NCI-H69 (cell line): Measurements from ENCODE around the gene GAB2.

Experiments used
- DNase-seq: peaks from one replicate; lab custom pipeline; 2025; lab: John Stamatoyannopoulos, UW

The GAB2 gene

GRCh38 chr11:78203184-78203583 lies 214.4 kb downstream of the GAB2 start:
- DNase-seq, result no peak

GRCh38 chr11:78202733-78203167 lies 214.9 kb downstream of the GAB2 start:
- DNase-seq, result no peak

GRCh38 chr11:78201096-78201818 lies 216.4 kb downstream of the GAB2 start:
- DNase-seq, result no peak

- DNase-seq, result no peak
Observed at GRCh38 chr11:78200553-78200952, 217.1 kb downstream of the GAB2 start.

GRCh38 chr11:78200061-78200460 lies 217.6 kb downstream of the GAB2 start:
- DNase-seq, result no peak

GRCh38 chr11:78199653-78200015 lies 218.0 kb downstream of the GAB2 start:
- no peak for DNase-seq

- DNase-seq, result no peak
Observed at GRCh38 chr11:78199015-78199652, 218.5 kb downstream of the GAB2 start.

- no peak for DNase-seq
Observed at GRCh38 chr11:78197816-78198215, 219.8 kb downstream of the GAB2 start.

- no peak for DNase-seq
Observed at GRCh38 chr11:78196661-78197091, 220.9 kb downstream of the GAB2 start.

- DNase-seq, result no peak
Observed at GRCh38 chr11:78195917-78196560, 221.6 kb downstream of the GAB2 start.

- DNase-seq, result no peak
Observed at GRCh38 chr11:78194490-78194889, 223.1 kb downstream of the GAB2 start.

- DNase-seq, result no peak
Observed at GRCh38 chr11:78193806-78194205, 223.8 kb downstream of the GAB2 start.

GRCh38 chr11:78192911-78193351 lies 224.7 kb downstream of the GAB2 start:
- no peak for DNase-seq

- DNase-seq, result no peak
Observed at GRCh38 chr11:78192223-78192719, 225.3 kb downstream of the GAB2 start.

GRCh38 chr11:78190871-78191538 lies 226.6 kb downstream of the GAB2 start:
- DNase-seq, result no peak

GRCh38 chr11:78190374-78190773 lies 227.2 kb downstream of the GAB2 start:
- no peak for DNase-seq

- peak; percentile 12 for DNase-seq
Observed at GRCh38 chr11:78189851-78190250, 227.8 kb downstream of the GAB2 start.

- DNase-seq, result no peak
Observed at GRCh38 chr11:78189174-78189724, 228.4 kb downstream of the GAB2 start.

- peak; percentile 99 for DNase-seq
Observed at GRCh38 chr11:78188286-78189173, 229.1 kb downstream of the GAB2 start, which contains the start of the genes KCTD21 and USP35. TSS of gene KCTD21 (minus strand) at chr11:78188626. CDS start at chr11:78174554, 14,072 bp downstream. TSS of gene USP35 (plus strand) at chr11:78188919. CDS start at chr11:78196246, 7,327 bp downstream.

- no peak for DNase-seq
Observed at GRCh38 chr11:78187366-78188285, 230.0 kb downstream of the GAB2 start.
